Activated T-helper 1 cell treated with anti-CD3 and anti-CD28 coated beads, Interleukin-2, amount 50 U/mL, for 16 hours (primary cell): Measurements from ENCODE around the gene FLT3.
"Not testable (repeated sequence)": the region's sequence is repeated elsewhere in the genome, so short reads cannot be mapped to it uniquely, and the experiment has no call there.

Experiments
- DNase-seq, 2 donors: peaks; one replicate each; pipeline ENCODE4 v3.0.0-alpha.2; 2020; ENCODE audit warnings: low read depth in 1 of 2, low spot score in 1 of 2

FLT3 gene

DNA sequence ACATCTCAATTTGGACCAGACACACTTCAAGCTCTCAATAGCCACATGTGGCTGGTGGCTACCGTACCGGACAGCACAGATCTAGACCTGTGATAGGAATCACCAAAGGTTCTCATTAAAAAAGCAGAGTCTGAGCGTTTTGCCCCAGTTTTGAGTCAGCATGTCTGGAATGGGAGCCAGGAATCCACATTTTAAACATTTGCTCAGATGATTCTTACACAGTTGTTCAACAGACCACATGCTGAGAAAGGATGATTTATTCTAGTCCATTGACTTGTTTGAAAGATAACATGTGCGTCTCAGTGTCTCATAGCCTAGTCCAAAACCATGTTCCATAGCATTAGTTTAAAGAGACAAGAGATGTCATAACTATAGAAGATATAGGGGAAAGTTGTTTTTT lies 53.4 kb downstream of the FLT3 start:
- no peak for DNase-seq

DNA sequence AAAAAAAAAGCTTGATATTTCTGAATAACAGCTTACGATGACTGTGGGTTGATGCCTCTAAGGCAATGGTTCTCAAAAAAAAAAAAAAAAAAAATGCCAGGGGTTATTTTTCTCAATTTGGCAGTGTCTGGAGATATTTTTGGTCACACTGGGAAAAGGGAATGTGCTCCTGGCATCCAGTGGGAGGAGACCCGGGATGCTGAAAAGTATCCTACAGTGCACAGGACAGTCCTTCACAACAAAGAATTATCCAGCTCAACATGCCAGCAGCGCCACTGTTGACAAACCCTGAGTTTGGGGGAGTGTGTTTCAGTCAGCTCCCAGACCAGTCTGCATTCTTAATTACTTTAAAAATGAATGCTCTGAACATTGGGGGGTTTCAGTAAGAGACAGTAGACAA lies 54.5 kb downstream of the FLT3 start:
- DNase-seq = no peak

DNA sequence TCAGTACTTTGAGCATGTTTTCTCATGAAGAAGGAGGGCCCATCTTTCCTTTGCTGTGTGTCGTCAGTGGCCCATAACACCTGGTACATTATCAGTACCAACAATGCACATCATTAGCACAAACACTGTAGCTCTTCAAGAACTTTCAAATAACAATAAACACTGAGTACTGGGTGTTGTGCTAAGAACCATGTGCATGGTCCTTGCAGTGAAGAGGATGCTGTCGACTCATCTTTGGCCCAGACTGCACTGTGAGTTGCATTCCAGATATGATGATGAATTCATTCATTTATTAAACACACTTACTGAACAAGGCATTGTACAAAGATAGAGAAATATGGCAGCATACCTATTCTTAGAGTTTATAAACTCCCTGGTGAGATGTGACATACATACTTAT lies 55.8 kb downstream of the FLT3 start:
- no peak for DNase-seq

DNA sequence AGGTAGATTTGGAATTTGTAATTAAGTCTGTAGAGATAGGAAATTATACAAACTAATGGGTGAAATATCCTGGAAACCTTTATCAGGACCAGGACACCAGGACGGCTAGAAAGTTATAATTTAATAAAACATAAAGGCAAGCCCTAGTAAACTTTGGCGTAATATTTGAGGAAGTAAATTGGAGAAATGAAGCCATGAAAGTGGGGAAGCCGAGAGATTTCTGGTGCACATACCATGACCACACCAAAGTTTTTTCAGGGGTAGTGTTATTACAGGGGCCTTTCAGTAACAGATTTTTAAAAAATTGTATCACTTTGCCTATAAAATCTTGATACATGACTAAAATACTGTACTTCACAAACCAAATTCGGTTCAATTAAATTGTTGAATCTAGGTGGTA lies 57.2 kb downstream of the FLT3 start:
- no peak for DNase-seq

DNA sequence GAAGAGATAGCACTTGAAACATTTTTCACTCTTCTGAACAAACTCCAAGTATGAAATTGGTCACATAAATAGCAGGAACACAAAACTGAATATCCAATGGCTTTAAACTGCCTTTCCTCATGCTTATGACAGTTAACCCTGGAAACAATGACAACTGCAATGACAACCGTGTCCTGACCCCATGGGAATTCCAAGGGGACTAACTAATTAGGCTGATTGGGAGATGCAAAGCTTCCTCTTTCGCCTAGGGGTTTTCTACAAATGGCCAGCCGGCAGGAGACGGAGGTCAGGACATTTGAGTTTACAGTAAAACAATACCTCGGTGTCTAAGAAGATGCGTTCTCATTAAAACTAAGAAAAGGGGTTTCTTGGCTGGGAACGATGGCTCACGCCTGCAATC lies 58.9 kb downstream of the FLT3 start:
- no peak for DNase-seq

DNA sequence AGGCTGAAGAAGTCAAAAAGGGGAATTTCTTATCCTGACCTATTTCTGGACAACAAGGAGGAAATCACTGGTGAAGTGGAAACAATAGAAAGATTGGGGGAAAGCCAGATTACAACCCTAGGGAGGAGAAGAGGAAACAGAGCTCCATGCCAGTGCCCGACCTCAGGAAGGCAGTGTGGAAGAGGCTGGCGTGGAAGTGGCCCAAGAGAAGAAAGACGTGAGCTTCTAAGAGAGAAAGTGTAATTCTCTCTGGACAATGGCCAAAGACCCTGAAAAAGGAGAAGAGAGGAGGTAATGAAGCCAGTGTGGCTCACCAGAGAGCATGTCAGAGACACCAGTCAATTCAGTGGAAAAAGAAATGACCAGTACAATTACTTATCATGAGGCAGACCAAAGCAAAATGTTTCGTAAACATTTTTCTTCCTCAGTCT lies 59.3 kb downstream of the FLT3 start:
- no peak for DNase-seq

DNA sequence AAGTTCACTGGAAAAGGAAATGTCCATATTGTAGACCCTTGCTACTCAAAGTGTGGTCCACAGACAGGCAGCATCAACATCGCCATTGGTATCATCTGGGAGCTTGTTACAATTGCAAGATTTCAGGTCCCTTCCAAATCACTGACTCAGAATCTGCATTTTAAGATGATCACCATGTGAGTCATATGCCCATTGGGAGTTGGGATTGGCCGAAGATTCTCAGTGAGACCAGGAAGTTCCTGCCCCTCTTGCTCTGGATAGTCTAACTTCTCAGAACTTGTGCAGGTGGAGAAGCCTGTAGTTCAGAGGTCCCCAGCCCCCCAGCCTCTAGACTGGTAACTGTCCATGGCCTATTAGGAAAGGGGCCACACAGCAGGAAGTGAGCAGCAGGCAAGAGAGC lies 63.0 kb downstream of the FLT3 start:
- no peak for DNase-seq

DNA sequence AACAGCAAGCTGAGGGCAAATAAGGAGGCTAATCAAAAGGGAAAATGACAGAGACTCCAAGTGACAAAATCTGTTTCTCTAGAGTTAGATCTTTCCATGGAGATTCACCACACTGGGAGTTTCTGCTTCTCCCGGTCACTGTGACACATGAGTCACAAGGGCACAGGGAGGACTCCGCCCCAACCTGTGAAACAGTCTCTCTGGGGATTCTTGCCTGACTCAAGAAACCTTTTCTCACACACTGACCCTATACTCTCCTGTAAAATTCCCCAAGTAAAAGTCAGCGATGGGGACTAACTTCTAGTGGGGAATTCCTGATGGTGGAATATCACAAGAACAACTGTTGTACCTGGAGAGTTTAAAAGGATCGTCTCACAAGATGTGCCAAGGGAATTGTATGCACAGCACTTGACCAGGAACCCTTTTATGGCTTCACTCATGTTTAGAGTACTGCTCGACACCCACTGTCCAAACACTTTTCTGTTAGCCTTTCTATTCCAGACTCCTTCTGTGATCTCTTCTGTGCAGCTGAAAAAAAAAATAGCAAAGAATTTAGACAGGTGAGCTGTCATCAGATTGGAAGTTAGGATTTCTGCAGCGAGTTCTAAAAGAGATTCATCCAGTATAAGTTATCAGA lies 65.1 kb downstream of the FLT3 start:
- no peak for DNase-seq

DNA sequence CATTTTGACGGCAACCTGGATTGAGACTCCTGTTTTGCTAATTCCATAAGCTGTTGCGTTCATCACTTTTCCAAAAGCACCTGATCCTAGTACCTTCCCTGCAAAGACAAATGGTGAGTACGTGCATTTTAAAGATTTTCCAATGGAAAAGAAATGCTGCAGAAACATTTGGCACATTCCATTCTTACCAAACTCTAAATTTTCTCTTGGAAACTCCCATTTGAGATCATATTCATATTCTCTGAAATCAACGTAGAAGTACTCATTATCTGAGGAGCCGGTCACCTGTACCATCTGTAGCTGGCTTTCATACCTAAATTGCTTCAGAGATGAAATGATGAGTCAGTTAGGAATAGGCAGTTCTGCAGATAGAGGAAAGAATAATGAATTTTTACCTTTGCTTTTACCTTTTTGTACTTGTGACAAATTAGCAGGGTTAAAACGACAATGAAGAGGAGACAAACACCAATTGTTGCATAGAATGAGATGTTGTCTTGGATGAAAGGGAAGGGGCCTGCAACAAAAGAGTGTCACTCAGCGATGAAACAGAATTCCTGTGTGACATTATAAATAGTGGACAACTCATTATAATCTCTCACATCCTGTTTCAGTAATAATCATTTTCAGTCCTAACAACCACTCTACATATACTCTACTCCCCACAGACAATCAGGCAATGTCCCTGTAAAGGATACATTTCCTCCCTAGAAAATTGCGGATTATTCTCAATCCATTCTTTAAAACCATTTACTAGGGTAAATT lies 66.3 kb downstream of the FLT3 start:
- no peak for DNase-seq

DNA sequence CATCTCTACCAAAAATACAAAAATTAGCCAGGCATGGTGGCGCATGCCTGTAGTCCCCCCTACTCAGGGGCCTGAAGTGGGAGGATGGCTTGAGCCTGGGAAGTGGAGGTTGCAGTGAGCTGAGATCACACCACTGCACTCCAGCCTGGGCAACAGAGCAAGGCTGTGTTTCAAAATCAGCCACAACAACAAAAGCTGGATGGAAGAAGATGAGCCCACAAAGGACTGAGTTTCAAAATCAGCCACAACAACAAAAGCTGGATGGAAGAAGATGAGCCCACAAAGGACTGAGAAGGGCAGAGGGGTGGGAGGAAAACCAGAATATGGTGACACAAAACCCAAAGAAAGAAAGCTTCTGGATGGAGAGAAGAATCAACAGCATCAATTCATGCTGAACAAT lies 67.9 kb downstream of the FLT3 start:
- not testable (repeated sequence) for DNase-seq

DNA sequence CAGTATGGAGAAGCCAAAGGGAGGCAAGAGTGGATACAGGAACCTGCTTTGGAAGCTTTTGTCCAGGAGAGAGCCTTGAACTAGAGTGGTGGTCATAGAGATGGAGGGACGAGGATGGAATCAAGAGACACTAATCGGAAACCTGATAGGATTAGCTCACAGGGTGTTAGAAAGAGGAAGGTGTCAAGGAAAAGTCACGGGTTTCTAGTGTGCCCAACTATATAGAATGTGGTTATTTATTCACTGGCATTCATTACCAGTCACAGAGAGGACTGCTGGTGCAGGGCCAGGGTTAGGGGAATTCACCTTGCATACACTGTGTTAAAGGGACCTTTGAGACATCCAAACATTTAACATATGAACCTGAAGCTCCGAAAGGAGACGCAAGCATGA lies 68.5 kb downstream of the FLT3 start:
- no peak for DNase-seq

DNA sequence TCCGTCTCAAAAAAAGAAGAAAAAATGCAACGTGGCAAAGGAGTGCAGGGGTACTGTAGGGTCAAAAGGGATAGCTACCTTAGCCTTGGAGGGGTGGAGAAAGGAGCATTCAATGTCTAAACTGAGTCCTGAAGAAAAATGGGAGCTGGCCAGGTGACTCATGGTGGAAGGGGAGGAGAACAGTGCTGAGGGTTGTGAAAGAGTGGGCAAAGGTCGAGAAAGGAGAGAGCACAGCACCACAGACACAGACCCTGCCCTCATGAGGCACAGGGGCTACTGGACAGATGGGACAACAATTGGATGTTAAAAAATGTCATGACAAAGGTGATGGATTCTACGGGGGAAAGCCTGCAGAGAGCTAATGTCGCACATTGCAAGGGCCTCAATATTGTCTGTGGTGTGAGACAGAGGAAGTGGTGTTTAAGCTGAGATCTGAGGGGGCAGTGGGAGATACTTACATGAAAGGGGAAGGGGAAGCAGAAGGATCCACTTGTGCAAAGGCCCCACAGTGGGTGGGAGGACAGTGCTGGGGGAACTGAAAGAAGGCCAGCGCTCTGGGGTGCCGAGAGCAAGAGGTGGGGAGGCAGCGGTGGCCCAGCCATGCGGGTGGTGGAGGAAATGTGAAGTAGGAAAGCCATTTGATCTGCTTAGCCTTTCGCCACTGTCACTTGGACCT lies 69.0 kb downstream of the FLT3 start:
- DNase-seq = no peak

DNA sequence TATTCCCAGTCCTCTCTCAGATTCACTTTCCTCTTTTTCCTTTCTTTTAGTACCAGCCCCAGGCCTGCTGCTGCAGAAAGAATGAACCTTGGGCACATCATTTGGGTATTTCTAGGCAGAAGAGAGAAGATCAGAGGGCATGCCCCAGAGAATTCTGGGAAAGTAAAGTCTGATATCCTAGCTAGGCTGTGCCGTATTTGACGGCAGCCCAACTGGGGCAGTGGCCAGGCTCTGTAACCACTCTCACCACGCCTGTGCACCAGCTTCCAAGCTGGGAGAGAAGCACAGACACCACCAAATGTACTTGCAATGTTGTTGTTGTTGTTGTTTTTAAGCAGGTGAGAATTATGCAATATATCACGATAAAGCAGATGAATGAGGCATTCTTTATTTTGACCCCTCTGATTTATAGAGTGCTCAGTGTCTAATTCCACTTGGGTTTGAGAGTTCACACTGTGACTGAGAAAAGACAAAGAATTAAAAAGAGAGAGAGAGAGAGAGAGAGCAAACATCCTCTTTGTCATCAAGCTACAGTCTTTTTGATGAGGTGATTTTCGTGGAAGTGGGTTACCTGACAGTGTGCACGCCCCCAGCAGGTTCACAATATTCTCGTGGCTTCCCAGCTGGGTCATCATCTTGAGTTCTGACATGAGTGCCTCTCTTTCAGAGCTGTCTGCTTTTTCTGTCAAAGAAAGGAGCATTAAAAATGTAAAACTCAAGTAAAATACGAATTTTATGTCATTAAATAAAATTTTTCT lies 72.6 kb downstream of the FLT3 start:
- no peak for DNase-seq

DNA sequence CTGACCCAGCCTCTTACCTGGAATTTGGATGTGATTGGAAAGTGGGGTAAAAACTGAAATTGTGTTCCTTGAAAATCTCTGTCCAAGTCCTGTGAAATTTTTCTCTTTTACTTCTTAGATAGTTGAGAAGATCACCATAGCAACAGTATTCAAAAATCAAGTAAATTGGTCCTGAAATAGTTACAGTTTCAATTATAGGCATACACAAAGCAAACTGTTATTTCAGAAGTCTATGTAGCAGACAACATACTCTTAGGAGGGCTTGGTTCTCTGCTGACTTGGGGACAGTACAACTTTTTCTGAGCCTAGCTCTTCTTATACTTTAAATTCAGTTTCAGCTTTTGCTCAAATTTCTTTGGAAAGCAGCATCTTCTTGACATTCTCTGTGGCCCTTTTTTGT lies 73.3 kb downstream of the FLT3 start:
- no peak for DNase-seq

DNA sequence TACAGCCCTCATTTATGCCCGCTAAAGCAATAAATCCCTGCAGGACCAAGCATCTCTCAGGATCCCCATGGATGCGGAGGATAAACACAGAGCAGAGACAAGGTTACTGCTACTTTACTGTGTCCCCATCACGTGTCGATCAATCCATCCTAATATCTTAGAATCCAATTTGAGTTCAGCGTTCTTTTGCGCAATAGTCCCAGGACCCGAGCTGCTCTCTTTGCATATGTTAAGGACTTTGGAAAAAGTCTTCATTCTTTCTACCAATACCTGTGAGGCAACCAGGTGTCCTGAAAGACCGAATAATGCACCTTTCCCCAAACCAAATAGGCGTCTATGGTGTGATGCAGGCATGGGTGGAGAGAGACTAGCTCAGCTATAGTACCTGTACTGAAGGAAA lies 73.9 kb downstream of the FLT3 start:
- DNase-seq = no peak

DNA sequence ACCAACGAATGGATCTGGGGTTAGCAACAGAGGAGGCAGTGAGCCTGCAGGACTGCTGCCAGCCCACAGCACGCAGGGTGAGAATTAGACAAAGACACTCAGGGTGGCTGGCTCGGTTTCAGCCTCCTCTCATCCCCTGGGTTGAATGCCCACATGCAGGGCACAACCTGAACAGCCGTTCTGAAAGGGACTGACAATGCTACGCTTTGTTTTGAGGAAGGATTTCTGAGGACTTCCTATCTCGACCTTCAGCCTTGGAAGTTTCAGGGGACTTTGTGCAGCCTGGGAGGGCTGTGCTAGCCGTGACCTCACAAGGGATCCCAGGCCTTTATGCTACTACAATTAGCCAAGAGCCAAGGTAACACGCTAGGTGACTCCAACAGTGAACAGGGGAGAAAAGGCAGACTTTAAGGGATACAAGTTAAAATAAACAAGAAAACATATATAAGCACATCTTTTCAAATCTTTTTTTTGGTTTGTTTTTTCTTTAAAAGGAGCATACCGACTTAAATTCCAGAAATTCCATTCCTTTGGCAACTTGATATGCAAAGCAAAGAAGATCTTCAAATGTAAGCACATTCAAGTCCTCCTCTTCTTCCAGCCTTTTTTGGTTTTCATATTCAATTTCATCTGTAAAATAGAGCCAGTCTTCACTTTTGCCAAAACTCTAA lies 77.4 kb downstream of the FLT3 start:
- no peak for DNase-seq

DNA sequence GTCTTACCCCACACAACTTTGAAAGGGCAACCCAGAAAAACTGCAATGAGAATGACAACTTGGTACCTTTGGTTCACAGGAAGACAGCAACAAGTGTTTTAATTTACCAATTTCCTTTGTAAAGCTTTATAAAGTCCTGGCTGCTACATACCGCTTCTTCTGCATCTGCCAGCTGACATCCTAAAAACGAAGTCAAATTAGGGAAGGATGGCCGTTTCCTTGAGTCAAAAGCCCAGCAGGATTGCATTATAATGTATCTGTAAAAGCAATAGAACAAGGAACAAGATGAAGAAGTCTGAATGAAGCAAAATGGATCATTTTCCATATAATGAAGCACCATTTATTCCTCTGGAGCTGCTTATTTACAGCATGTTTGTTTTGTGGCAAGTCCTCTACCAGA lies 86.1 kb downstream of the FLT3 start:
- no peak for DNase-seq

DNA sequence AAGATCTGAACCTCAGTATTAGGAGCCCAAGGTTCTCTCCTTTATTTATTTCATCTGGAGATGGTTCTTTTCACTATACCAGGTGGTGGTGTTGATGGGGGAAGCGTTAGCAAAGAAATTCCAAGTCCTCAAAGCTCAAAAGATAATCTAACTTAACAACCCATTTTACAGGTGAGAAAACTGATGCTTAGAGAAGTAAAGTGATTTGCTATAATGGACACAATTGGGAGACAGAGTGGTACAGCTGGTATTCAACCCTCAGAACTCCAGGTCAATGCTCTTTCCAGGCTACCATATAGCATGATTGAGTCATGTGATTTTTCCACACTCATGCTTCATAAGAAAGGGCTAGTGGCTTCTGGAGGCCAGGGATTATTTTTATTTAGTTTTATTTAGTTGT lies 86.9 kb downstream of the FLT3 start:
- no peak for DNase-seq

DNA sequence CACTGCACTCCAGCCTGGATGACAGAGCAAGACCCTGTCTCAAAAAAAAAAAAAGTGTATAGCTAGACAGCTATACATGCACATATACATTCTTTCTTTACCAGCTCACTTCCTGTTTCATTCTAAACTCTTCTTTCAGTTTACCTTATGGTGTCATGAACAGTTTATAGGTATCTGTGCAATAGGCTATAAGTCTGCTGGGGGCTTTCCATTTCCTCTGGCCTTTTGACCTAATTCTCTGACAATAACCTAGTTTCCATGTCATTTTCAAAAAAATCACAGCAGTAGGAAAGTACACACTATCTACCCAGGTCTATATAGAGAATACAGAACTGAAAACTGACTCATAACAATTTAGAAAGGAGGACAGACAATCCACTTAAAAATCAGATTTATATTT lies 87.5 kb downstream of the FLT3 start:
- no peak for DNase-seq

DNA sequence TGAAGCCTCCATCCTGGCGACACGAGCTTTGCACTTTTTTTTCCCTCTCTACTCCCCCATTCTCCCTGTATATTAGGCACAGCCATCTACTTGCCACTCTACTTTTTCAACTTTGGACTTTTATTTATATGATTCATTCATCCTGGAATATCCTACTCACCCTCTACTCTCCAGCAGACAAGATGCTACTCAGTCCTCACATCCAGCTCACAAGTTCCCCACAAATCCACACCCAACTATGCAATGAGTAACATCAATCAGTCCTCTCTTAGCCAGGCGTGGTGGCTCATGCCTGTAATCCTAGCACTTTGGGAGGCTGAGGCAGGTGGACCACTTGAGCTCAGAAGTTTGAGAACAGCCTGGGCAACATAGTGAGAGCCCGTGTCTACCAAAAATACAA lies 88.0 kb downstream of the FLT3 start:
- no peak for DNase-seq

DNA sequence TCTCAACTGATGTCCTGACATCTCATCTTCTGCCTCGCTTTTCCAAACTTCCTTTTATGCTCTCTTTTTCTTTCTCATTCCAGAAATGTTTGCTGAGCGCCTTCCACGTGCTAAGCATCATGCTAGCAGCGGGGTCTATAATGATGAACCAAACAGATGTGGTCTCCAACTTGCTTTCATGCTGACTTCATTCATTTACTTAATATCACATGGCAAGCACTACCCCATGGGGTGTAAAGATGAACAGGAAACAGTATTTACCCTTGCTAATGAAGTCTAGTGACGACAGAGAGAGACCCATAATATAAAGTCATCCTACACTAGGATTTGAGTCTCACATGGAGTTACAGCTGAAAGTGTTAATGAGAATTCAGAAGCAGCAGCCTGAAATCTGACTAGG lies 90.3 kb downstream of the FLT3 start:
- DNase-seq = no peak
